Osteoblast (primary cell): ENCODE measurements around the gene PSMF1. TPM values are rescaled to one million over a fixed set of nuclear protein-coding genes. Genes with fewer than 3 reads are reported as not detected.

ENCODE experiments used
- DNase-seq: peaks from one replicate; pipeline ENCODE4 v3.0.0; 2011; ENCODE audit warnings: low spot score, mixed read lengths; ENCODE audit not compliant: insufficient read length; ENCODE audit errors: missing footprints
- H2AFZ ChIP-seq: 2 replicates; pipeline ENCODE4 v1.6.0; 2011; ENCODE audit warnings: mild to moderate bottlenecking, low read length
- H3K27ac ChIP-seq: 2 replicates; pipeline ENCODE4 v1.5.1; 2011; ENCODE audit warnings: mild to moderate bottlenecking, low read depth, low read length, moderate library complexity
- H3K27me3 ChIP-seq: 2 replicates; pipeline ENCODE4 v1.6.0; 2012; ENCODE audit warnings: mild to moderate bottlenecking, control low read depth, inconsistent platforms, low read length, moderate library complexity; ENCODE audit not compliant: insufficient read depth
- H3K36me3 ChIP-seq: 2 replicates; pipeline ENCODE4 v1.5.1; 2011; ENCODE audit warnings: mild to moderate bottlenecking, low read length, control low read depth, moderate library complexity; ENCODE audit not compliant: insufficient read depth
- H3K4me1 ChIP-seq: 2 replicates; pipeline ENCODE4 v1.5.1; 2011; ENCODE audit warnings: mild to moderate bottlenecking, low read length, control low read depth, moderate library complexity; ENCODE audit not compliant: insufficient read depth
- H3K4me2 ChIP-seq: 2 replicates; pipeline ENCODE4 v1.6.0; 2011; ENCODE audit warnings: mild to moderate bottlenecking, low read length; ENCODE audit not compliant: insufficient read depth
- H3K4me3 ChIP-seq: fragments of 200-600 bp; sonication (generic); 3 replicates; pipeline ENCODE4 v1.5.1; 2012; ENCODE audit warnings: mild to moderate bottlenecking, low read length, inconsistent platforms; ENCODE audit not compliant: insufficient read depth
- H3K79me2 ChIP-seq: 2 replicates; pipeline ENCODE4 v1.6.0; 2012; ENCODE audit warnings: mild to moderate bottlenecking, low read length, control low read depth, inconsistent platforms; ENCODE audit not compliant: insufficient read depth
- H3K9me3 ChIP-seq: 2 replicates; pipeline ENCODE4 v1.5.1; 2011; ENCODE audit warnings: low read depth, low read length, control low read depth
- H4K20me1 ChIP-seq: 2 replicates; pipeline ENCODE4 v1.6.0; 2012; ENCODE audit warnings: mild to moderate bottlenecking, low read length, control low read depth; ENCODE audit not compliant: insufficient read depth
- total RNA-seq: library from RNA; depleted of rRNA; stranded (reverse); fragments of >200 nt; gene quantifications from 2 replicates; pipeline ENCODE4 v1.2.3, GENCODE V29; 2012
- TF ChIP-seq, protein P1 (sequence below): IDR thresholded peaks from 2 replicates; pipeline ENCODE4 v1.5.1; 2011; ENCODE audit warnings: mild to moderate bottlenecking, low read depth, low read length, moderate library complexity; ENCODE audit errors: extremely low read depth

PSMF1 gene
- total RNA-seq, 1 donor = 61.2 TPM

DNA sequence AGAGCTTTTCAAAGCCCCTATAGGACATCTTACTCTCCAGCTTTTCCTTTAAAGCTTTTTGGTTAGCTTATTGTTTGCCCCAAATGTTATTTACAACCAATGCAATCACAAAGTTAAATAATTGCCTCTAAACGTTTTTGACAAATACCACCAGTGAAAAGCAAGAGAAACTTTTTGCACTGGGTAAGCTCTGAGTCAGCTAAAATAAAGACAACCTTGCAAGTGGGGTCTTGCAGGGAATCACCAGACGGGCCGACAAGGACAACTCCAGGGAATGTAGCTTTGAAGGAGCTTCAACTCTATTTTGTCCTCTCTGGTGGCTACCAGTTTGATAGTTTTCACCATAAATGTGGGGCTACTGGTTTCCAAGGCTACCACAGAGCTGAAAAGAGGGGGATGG lies 14.7 kb upstream of the PSMF1 start:
- no peak overlapping the region for H3K27ac ChIP-seq
- H4K20me1 ChIP-seq = peaks cover 6% of the 10 kb centered on the region
- TF ChIP-seq, protein P1, sequence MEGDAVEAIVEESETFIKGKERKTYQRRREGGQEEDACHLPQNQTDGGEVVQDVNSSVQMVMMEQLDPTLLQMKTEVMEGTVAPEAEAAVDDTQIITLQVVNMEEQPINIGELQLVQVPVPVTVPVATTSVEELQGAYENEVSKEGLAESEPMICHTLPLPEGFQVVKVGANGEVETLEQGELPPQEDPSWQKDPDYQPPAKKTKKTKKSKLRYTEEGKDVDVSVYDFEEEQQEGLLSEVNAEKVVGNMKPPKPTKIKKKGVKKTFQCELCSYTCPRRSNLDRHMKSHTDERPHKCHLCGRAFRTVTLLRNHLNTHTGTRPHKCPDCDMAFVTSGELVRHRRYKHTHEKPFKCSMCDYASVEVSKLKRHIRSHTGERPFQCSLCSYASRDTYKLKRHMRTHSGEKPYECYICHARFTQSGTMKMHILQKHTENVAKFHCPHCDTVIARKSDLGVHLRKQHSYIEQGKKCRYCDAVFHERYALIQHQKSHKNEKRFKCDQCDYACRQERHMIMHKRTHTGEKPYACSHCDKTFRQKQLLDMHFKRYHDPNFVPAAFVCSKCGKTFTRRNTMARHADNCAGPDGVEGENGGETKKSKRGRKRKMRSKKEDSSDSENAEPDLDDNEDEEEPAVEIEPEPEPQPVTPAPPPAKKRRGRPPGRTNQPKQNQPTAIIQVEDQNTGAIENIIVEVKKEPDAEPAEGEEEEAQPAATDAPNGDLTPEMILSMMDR = no peak
- H3K36me3 ChIP-seq = no peaks in the 10 kb centered on the region
- no peaks in the 10 kb centered on the region for H3K79me2 ChIP-seq
- H3K4me1 ChIP-seq = no peaks in the 10 kb centered on the region
- no peak overlapping the region for H2AFZ ChIP-seq
- peaks cover 4% of the 10 kb centered on the region for H3K27me3 ChIP-seq
- peaks cover 1% of the 10 kb centered on the region for H3K9me3 ChIP-seq
- no peak overlapping the region for H3K4me2 ChIP-seq
- no peak for DNase-seq
- H3K4me3 ChIP-seq = no peak overlapping the region

DNA sequence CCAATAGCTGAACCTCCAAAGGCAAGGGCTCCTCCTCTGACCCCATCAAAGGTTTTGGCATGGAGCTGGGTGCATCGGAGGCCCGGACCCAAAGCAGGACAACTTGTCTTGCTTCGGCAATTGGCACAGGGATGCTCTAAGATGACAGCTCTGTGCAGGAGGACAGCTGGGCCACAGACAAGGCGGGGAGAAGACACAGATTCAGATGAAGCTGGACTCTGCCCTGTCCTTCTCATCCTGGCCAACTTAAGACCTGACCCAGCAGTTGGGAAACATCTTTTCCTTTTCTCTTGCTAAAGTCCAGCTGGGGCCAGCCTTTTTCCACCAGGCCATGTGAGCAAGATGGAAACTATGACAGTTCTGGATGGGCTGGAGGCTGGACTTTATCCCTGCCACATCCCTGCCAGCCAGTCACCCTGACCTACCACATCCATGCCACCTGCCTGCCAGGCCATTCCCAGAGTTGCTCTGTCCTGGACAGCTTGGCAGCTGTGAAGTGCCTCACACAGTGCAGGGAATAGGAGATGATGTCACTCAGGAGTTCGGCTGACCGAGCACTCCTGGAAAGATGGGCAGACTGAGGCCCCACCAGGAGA lies 12.7 kb upstream of the PSMF1 start:
- no peak overlapping the region for H2AFZ ChIP-seq
- H3K4me2 ChIP-seq = no peak overlapping the region
- H3K4me1 ChIP-seq = no peaks in the 10 kb centered on the region
- TF ChIP-seq, protein P1 = no peak
- H3K27me3 ChIP-seq = peaks cover 4% of the 10 kb centered on the region
- no peak overlapping the region for H3K27ac ChIP-seq
- no peak for DNase-seq
- peaks cover 1% of the 10 kb centered on the region for H3K9me3 ChIP-seq
- H3K36me3 ChIP-seq = no peaks in the 10 kb centered on the region
- peaks cover 10% of the 10 kb centered on the region for H4K20me1 ChIP-seq
- no peaks in the 10 kb centered on the region for H3K79me2 ChIP-seq
- no peak overlapping the region for H3K4me3 ChIP-seq

GRCh38 chr20:1107176-1107575 lies 11.2 kb upstream of the PSMF1 start:
- no peak overlapping the region for H3K27ac ChIP-seq
- peaks cover under 1% of the 10 kb centered on the region for H3K9me3 ChIP-seq
- DNase-seq = no peak
- H3K27me3 ChIP-seq = peaks cover 4% of the 10 kb centered on the region
- no peaks in the 10 kb centered on the region for H3K79me2 ChIP-seq
- no peak overlapping the region for H3K4me3 ChIP-seq
- H2AFZ ChIP-seq = no peak overlapping the region
- TF ChIP-seq, protein P1 = no peak
- peaks cover 10% of the 10 kb centered on the region for H4K20me1 ChIP-seq
- H3K4me2 ChIP-seq = no peak overlapping the region
- H3K4me1 ChIP-seq = no peaks in the 10 kb centered on the region
- no peaks in the 10 kb centered on the region for H3K36me3 ChIP-seq

- Histone ChIP-seq H2AFZ (peak overlapping the region; percentile 34), H4K20me1 (peaks cover 10% of the 10 kb centered on the region), H3K4me2 (no peak overlapping the region), H3K4me1 (no peaks in the 10 kb centered on the region), H3K9me3 (no peaks in the 10 kb centered on the region), H3K79me2 (no peaks in the 10 kb centered on the region), H3K27me3 (peaks cover 4% of the 10 kb centered on the region), H3K36me3 (no peaks in the 10 kb centered on the region), H3K27ac (no peak overlapping the region), H3K4me3 (no peak overlapping the region)
- DNase-seq = peak; percentile 65
- TF ChIP-seq, protein P1 = peak; percentile 79
Measured at GRCh38 chr20:1108437-1108920, 9.9 kb upstream of the PSMF1 start.
